GM12874 (cell line): ENCODE measurements around the gene OSBPL3.

Experiments
- TF ChIP-seq, protein P1 (sequence below): IDR thresholded peaks from 2 replicates; pipeline ENCODE4 v1.5.1; 2011; ENCODE audit warnings: low read depth, mild to moderate bottlenecking, control low read depth, low read length, moderate library complexity; ENCODE audit not compliant: insufficient read depth

Gene OSBPL3

DNA sequence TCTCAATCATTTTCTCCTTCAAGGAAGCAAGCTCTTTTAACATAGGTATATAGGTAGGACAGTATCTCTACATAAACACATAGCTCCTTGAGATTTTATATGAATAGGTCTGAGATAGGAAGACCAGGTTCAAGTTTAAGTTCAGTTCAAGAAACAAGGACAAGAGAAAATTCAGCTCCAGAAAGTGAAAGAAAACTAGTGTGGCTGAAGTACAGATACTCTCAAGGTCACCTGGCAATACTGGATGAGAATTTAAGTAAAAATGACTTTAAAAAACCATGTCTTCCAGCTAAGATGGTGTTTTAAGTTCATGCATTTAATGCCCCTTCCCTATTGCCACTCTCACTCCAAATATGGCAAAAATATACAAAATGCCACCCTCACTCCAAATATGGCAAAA lies 91.3 kb downstream of the OSBPL3 start:
- TF ChIP-seq, protein P1, sequence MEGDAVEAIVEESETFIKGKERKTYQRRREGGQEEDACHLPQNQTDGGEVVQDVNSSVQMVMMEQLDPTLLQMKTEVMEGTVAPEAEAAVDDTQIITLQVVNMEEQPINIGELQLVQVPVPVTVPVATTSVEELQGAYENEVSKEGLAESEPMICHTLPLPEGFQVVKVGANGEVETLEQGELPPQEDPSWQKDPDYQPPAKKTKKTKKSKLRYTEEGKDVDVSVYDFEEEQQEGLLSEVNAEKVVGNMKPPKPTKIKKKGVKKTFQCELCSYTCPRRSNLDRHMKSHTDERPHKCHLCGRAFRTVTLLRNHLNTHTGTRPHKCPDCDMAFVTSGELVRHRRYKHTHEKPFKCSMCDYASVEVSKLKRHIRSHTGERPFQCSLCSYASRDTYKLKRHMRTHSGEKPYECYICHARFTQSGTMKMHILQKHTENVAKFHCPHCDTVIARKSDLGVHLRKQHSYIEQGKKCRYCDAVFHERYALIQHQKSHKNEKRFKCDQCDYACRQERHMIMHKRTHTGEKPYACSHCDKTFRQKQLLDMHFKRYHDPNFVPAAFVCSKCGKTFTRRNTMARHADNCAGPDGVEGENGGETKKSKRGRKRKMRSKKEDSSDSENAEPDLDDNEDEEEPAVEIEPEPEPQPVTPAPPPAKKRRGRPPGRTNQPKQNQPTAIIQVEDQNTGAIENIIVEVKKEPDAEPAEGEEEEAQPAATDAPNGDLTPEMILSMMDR: no peak

DNA sequence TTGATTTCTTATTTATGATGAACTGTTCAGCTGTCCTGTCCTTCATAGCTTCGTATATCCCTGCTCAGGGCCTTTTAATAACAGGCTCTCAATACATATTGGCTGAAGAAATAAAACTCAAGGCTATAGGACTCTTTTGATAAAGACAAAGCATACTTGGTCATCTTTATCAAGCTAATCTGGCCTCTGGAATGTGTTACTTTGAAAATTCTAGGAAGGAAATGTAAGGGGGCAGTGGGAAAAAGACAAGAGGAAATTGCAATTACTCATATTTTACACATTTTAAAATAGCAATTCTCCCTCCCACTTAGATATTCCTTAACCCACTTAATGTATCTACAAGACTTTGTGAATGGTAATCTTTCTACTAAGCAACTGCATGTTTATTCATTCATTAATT lies 94.3 kb downstream of the OSBPL3 start:
- TF ChIP-seq, protein P1: no peak

DNA sequence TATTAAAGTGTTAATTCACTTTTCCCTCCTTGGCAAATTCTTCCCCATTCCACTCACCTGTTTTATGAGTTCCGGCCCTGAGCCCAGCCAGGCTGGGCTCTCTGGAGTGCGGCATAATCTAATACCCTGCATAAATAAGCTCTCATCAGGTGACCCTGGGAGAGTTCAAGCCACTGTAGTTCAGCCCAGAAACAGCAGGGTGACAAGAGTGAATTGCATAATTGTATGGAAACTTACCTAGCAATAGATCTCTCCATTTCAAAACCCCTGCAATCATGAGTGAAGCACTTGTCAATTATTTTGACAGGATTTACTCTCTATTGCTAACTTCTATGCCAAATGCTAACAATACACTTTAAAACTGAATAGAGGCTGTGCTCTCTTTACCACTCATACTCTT lies 94.7 kb downstream of the OSBPL3 start:
- TF ChIP-seq, protein P1: no peak

DNA sequence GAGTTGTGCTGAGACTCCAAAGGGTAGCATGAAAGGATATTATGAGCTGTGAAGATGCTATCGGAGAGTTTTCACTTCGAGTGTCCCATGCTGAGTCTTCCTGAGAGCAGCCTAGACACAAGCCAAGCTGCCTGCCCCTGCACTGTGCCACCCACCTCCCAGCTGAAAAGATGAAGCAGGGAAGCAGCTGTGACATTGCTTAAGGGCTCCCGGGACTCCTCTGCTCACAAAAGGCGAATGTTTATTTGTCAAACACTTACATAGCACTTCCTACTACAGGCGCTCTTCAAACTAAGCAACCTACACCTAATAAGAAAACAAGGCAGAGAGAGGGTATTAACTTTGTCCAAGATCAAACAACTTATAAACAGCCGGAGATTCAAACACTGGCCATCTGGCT lies 95.6 kb downstream of the OSBPL3 start:
- TF ChIP-seq, protein P1: no peak

DNA sequence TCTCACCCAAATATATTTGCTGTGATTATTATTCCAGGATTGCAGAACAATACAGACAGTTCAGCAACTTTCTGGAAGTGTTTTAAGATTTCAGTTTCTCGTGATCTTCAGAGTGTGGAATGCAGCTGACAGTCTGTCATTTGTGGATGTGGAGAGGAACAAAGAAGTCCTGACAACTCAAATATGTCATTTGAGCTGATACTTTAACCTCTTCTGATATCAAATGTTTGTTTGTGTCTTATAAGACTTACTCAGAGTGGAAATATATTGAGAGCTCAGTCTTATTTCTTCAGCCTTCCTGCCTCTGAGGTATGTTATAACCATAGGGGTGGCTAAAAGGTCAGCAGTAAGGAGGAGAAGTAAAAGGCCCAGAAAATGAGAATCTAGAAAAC lies 96.4 kb downstream of the OSBPL3 start:
- TF ChIP-seq, protein P1: no peak

DNA sequence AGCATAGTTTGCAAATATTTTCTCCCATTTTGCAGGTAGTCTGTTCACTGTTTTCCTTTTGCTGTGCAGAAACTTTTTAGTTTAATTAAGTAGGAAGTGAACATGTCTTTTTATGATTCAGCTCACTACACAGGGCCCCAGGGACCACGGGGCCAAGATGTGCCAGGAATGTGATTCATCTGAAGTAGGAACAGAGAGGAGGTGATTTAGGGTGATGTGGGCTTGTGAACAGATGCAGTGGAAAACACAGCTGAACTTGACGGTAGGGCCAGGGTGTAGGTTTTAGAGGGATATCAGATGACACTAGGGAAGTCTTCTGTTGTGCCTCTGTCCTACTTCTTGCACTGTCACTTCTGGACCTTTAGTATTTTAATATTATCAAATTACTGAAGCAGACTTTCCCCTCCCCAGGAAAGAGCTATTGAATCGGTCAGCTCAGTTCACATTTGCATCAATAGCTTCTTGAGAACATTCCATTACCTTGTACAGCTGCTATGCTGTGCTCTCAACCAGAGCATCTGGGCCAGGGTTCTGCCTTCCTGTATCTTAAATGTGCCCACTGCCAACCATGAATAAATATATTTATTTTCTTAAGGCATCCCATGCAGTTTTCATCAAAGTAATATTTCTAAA lies 96.9 kb downstream of the OSBPL3 start:
- TF ChIP-seq, protein P1: no peak

DNA sequence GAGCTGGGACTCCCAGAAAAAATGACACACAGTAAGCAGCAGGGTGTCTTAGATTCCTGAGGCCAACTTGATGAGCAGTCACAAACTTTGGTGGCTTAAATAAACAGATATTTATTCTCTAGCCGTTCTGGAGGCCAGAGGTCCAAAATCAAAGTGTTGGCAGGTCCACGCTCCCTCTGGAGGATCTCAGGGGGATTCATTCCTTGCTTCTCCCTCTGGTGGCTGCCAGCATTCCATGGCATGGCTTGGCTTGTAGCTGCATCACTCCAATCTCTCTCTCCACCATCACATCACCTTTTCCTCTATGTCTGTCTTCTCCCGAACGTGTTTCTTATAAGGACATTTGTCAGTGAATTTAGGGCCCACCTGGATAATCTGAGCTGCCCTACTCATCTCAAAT lies 98.4 kb downstream of the OSBPL3 start:
- TF ChIP-seq, protein P1: no peak
